Iris pigment epithelial cell (primary cell): Measurements from ENCODE around the gene TRIM49B.
"Not testable (repeated sequence)": the region's sequence is repeated elsewhere in the genome, so short reads cannot be mapped to it uniquely, and the experiment has no call there.

Experiments used
- DNase-seq: peaks from one replicate; pipeline ENCODE4 v3.0.0-alpha.2; 2011; ENCODE audit warnings: low read depth

The TRIM49B gene

GRCh38 chr11:49028523-49028922 lies at the start of gene TRIM49B:
TRIM49B (plus strand) TSS chr11:49028823; CDS start chr11:49031600, 2,777 bp downstream.
- DNase-seq: not testable (repeated sequence)

GRCh38 chr11:48983785-48984184 lies 44.8 kb upstream of the TRIM49B start, which contains the start of gene TRIM51G:
TRIM51G (minus strand) TSS chr11:48983885; CDS start chr11:48981695, 2,190 bp downstream.
- not testable (repeated sequence) for DNase-seq

GRCh38 chr11:49048229-49048628 lies 19.6 kb downstream of the TRIM49B start:
- DNase-seq: not testable (repeated sequence)

GRCh38 chr11:49049821-49050220 lies 21.2 kb downstream of the TRIM49B start:
- DNase-seq: not testable (repeated sequence)

GRCh38 chr11:49059012-49059411 lies 30.4 kb downstream of the TRIM49B start, which contains the start of gene TRIM64C:
TRIM64C (minus strand) TSS chr11:49059112; CDS start chr11:49059112, 0 bp downstream.
- not testable (repeated sequence) for DNase-seq

- not testable (repeated sequence) for DNase-seq
These were observed 41.3 kb downstream of the TRIM49B start for GRCh38 chr11:49069897-49070296.
